ENCODE results near the gene ERC2. TPM values are rescaled to one million over a fixed set of nuclear protein-coding genes. Genes with fewer than 3 reads are reported as not detected.

ERC2 gene
- total and polyA plus RNA-seq, 9 donors = 1.2 to 9.4 (median 5.4) TPM

- H3K9me3 ChIP-seq = no peaks in the 10 kb centered on the region
- WGBS, 3 donors = 29 to 39% (median 38%) methylated on average over 5 of the region's 5 CpGs
- H3K27ac ChIP-seq = no peak overlapping the region
- peaks cover 2% of the 10 kb centered on the region for H3K4me1 ChIP-seq (ENCODE audit: insufficient read depth)
- intact Hi-C loops (cut with DNase I) = no loop called here
- H3K36me3 ChIP-seq = no peaks in the 10 kb centered on the region
- TF ChIP-seq EP300 (IDR thresholded peaks at IDR 0.05) (no peak), CTCF (IDR thresholded peaks at IDR 0.05) (no peak), POLR2A (IDR thresholded peaks at IDR 0.05) (no peak)
- H3K4me3 ChIP-seq = no peak overlapping the region
- no peaks in the 10 kb centered on the region for H3K27me3 ChIP-seq
- peak in 1 of 5 donors; percentile 30 for DNase-seq
Measured at GRCh38 chr3:55796533-55796932, 671.7 kb downstream of the ERC2 start.

GRCh38 chr3:55795746-55796145 lies 672.5 kb downstream of the ERC2 start:
- no peak for DNase-seq
- no peak overlapping the region for H3K4me3 ChIP-seq
- H3K4me1 ChIP-seq (ENCODE audit: insufficient read depth) = peaks cover 2% of the 10 kb centered on the region
- no peaks in the 10 kb centered on the region for H3K27me3 ChIP-seq
- no peak overlapping the region for H3K27ac ChIP-seq
- no peak for TF ChIP-seq POLR2A (IDR thresholded peaks at IDR 0.05)
- intact Hi-C loops (cut with DNase I) = no loop called here
- no peaks in the 10 kb centered on the region for H3K36me3 ChIP-seq
- no peaks in the 10 kb centered on the region for H3K9me3 ChIP-seq
- 94 to 98% (median 96%) methylated on average over 1 of the region's 1 CpG for WGBS, 3 donors

GRCh38 chr3:55795296-55795695 lies 673.0 kb downstream of the ERC2 start:
- 91 to 93% (median 93%) methylated on average over 6 of the region's 6 CpGs for WGBS, 3 donors
- H3K27ac ChIP-seq = no peak overlapping the region
- H3K4me3 ChIP-seq = no peak overlapping the region
- H3K9me3 ChIP-seq = no peaks in the 10 kb centered on the region
- no peak for TF ChIP-seq EP300 (IDR thresholded peaks at IDR 0.05)
- peaks cover 2% of the 10 kb centered on the region for H3K4me1 ChIP-seq (ENCODE audit: insufficient read depth)
- no peaks in the 10 kb centered on the region for H3K27me3 ChIP-seq
- DNase-seq = no peak
- H3K36me3 ChIP-seq = no peaks in the 10 kb centered on the region
- intact Hi-C loops (cut with DNase I) = no loop called here

GRCh38 chr3:55792742-55793141 lies 675.5 kb downstream of the ERC2 start:
- H3K27ac ChIP-seq = no peak overlapping the region
- H3K4me3 ChIP-seq = no peak overlapping the region
- H3K9me3 ChIP-seq = no peaks in the 10 kb centered on the region
- TF ChIP-seq POLR2A (IDR thresholded peaks at IDR 0.05) = no peak
- TF ChIP-seq EP300 (IDR thresholded peaks at IDR 0.05) = no peak
- no peak for TF ChIP-seq CTCF (IDR thresholded peaks at IDR 0.05)
- no peaks in the 10 kb centered on the region for H3K27me3 ChIP-seq
- intact Hi-C loops (cut with DNase I) = no loop called here
- WGBS, 3 donors = 89 to 97% (median 93%) methylated on average over 2 of the region's 2 CpGs
- no peaks in the 10 kb centered on the region for H3K36me3 ChIP-seq
- peaks cover 2% of the 10 kb centered on the region for H3K4me1 ChIP-seq (ENCODE audit: insufficient read depth)
- DNase-seq = no peak

GRCh38 chr3:55792009-55792408 lies 676.3 kb downstream of the ERC2 start:
- DNase-seq = no peak
- no peak for TF ChIP-seq EP300 (IDR thresholded peaks at IDR 0.05)
- no peak for TF ChIP-seq POLR2A (IDR thresholded peaks at IDR 0.05)
- no peak for TF ChIP-seq CTCF (IDR thresholded peaks at IDR 0.05)
- no peak overlapping the region for H3K4me3 ChIP-seq
- WGBS, 3 donors = 85 to 94% (median 92%) methylated on average over 1 of the region's 1 CpG
- H3K36me3 ChIP-seq = no peaks in the 10 kb centered on the region
- no peak overlapping the region for H3K27ac ChIP-seq
- intact Hi-C loops (cut with DNase I) = no loop called here
- no peaks in the 10 kb centered on the region for H3K27me3 ChIP-seq
- peaks cover 2% of the 10 kb centered on the region for H3K4me1 ChIP-seq (ENCODE audit: insufficient read depth)
- H3K9me3 ChIP-seq = no peaks in the 10 kb centered on the region

All from ovary (tissue), 9 donors.